GM18519 (cell line): ENCODE measurements around the gene VWA8.
"Not testable (repeated sequence)": the region's sequence is repeated elsewhere in the genome, so short reads cannot be mapped to it uniquely, and the experiment has no call there.

Source experiments
- ATAC-seq: cut with Tn5 transposase; IDR thresholded peaks from one replicate; pipeline ENCODE4 v1.9.1; 2021; ENCODE audit warnings: mild to moderate bottlenecking, moderate library complexity; ENCODE audit not compliant: unreplicated experiment, low FRiP score

The VWA8 gene

GRCh38 chr13:41812237-41812636 lies 148.7 kb downstream of the VWA8 start:
- no peak for ATAC-seq

DNA sequence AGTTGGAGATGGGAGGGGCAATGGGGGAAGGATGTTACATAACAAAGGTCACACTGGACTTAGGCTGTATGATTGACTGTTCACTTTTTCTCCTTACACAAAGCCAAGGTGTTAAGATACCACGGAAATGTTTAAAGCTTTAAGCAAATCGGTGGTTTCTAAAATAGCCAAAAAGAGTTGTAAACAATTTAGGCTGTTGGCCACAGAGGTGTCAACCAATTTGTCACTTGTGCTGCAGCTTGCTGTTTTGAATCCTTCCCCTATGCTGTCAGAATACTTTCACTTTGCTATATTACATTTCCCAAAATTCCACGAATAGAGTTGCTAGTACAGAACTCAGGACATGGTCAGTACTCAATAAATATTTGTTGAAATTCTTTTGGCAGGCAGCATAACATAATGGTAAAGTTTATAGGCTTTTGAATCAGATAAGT lies 149.3 kb downstream of the VWA8 start:
- ATAC-seq: no peak

- ATAC-seq: no peak
Observed at GRCh38 chr13:41809962-41810361, 150.9 kb downstream of the VWA8 start.

GRCh38 chr13:41803445-41803735 lies 157.5 kb downstream of the VWA8 start:
- not testable (repeated sequence) for ATAC-seq

DNA sequence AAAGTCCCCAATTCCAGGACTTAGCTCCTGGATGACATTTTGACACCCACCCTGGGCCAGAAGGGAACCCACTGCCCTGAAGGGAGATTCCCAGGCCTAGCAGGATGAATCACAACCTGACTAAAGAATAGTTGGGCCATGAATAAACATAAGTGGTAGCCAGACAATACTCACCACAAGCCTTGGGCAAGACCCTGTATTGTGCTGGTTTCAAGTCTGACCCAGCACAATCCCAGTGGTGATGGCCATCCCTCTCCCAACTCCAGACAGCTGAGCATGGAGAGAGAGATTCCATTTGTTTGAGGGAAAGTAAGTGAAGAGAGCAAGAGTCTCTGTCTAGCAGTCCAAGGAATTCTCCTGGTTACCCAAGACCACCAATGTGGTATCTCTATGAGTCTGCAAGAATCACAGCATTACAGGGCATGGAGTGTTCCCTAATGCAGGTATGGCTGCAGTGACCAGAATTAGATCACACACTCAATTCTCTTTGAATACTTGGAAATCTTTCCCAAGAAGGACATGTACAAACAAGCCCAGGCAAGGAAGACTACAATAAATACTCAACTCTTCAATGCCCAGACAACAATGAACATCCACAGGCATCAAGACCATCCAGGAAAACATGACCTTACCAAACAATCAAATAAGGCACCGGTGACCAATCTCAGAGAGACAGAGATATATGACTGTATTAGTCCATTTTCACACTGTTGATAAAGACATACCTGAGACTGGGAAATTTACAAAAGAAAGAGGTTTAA lies 158.0 kb downstream of the VWA8 start:
- ATAC-seq: no peak

DNA sequence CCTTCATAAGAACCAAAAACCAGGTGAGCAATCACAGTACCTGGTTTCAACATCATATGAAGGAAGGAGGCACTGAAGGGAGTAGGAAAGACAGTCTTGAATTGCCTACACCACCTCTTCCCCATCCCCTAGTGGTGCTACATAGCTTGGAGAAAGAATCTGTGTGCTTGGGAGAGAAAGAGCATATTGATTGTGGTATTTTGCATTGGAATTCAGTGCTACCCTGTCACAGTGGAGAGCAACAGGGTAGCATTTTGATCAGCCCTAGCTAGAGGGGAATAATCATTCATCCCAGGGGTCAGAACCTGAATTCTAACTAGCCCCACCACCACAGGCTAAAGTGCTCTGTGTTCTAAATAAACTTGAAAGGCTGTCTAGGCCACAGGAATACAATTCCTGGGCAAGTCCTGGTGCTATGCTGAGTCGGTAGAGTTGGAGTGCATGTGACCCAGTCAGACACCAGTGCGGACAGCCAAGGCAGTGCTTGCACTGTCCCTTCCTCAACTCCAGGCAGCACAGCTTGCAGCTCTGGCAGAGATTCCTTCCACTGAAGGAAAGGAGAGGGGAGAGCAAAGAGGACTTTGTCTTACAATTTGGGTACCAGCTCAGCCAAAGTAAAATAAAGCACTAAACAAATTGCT lies 158.7 kb downstream of the VWA8 start:
- no peak for ATAC-seq

DNA sequence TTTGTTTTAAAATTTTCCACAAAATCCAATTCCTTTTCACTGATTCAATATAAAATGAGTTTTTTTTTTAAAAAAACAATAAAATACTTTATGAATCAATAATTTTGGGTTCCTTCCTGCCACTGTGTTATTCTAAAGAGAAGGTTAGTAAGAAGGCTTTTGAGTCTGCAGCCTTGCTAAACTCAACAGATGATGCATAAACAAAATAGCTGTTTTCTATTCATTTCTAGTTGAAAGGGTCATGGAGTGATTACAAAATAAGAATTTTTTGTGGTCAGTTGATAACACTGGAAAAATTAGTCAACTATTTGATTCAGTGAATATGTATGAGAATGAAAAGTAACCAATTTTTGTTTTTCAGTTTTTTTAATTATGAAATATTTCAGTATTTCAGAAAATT lies 169.9 kb downstream of the VWA8 start:
- no peak for ATAC-seq

DNA sequence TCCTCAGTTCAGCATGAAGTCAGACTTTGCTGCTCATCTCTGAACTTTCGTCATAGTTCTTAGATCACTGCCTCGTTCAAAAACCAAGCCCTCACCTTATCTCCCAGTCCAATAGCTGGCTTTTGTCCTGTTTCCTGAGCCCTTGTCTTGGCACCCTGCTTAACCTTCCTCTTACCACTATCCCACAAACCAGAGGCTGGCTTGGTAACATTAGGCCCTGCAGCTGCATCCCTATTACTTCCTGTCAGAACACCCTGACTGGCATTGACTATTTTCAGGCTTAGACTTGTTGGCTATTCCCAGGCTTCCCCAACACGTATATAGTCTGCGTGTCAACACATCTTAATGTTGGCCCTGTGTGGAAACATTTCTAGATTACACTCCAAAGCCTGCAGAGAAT lies 172.4 kb downstream of the VWA8 start:
- ATAC-seq: no peak

- ATAC-seq: no peak
Observed at GRCh38 chr13:41785402-41786172, 175.3 kb downstream of the VWA8 start.

DNA sequence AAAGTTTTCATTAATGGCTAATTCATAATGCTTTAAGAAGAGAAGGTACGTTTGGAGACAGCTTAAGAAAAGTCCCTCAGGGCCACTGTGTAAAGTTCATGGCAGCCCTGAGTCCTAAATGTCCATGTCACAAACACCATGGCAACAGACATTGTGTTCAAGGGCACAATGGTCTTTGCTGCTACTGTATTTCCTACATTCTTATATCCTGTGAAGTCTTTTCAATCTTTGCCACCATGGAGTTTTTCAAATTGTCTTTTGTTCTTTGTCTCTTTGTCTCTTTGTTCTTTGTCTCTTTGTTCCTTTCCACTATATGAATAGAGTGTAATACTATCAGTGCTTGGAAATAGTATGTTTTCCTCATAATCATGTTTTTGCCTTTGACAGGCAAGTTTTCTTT lies 178.8 kb downstream of the VWA8 start:
- no peak for ATAC-seq

DNA sequence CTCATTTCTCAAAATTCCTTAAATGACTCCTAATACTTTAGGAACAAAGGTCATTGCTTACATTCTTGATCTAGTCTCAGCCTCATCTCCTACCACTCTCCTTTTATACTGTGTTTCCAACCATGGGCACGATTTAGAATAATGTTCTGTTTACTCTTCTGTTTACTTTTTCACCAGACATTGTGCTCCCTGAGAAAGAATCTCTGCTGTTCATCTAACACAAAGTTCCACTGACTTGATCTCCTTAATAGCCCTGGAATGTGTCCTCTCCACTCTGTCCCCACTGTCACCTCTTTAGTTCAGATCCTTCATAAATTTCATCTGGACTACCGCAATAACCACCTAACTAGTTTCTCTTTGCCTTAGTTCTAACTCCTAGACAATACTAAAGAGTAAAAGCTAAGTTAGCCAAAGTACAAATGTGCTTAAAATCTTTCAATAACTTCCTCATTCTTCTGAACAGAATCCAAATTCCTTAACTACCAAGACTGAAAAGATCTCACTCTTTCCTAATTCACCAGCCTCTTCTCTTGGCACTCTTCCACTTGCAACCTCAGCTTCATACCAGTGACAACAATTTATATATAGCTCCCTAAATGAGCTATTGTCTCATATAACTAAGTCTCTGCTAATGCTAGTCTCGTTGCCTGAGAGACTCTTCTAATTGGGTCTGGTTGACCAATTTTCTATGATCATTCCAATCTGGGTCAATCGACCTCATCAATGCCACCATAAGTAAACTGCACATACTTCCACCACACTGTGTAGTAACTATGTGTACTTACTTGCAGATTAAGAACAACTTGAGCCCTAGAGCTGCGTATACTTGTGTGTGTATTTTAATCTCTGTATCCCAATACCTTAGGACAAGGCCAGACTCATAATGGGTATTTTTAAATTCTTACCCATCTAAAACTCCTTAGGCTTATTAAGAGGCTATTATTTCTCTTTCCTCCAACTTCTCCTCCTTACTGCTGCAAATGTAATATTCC lies 179.9 kb downstream of the VWA8 start:
- no peak for ATAC-seq

DNA sequence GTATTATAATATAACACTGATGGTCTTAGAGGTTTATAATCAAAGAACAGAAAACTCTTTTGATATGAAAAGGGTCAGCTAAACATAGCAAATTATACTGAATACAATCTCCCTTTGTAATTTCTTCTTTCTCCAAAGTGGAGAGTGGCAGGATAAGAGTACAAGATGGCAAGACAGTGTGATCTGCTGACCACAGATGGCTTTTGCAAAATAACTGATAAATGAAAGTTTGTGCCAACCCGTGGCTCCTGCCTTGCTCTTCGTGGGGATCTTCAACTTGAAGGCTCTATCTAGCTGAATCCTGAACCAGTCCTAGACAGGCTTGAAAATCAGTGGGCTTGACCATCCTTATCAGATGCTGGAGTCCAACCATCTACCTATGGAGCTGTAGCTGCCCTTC lies 185.7 kb downstream of the VWA8 start:
- ATAC-seq: no peak

DNA sequence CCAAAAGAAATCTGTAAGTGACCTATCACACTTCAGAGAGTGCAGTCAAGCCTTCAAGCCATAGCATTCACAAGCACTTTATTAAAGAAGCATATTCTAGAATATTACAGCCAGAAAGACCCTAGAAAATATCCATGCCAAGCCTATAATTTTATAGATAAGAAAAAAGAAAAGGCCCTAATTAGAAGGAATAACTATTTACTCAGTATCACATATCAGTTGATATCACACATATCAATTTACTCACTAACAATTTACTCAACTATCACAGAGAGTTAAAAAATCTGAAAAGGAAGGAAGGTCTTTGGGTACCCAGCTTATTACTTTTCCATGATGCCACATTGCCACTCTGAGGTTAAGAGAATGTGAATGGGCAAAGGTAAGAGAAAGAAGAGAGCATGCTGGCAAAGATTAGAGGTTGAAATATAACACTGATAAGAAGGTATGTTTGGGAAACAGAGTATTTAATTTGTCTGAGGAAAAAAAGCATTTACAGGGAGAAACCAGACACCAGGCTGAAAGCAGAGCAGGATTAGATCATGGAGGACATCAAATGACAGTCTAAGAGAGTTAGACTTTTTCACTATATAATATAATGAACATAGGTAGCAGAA lies 186.2 kb downstream of the VWA8 start:
- no peak for ATAC-seq

DNA sequence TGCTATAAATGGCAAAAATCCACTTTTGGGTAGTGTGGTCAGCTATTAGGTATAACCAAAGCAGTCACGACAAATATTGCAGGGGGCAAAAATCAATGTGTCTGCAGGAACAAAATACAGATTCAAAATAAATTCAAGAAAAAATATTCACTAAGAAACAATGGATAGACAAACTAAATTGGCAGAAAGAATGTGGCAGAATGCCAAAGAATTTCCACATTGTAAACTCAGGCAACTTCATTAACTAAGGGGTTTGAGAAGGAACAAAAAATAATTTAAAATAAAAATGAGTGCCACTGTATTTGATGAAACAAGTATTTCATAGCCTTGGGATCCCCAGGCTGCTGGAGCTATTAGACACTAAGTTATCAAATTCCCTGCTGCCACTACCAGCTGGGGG lies 193.1 kb downstream of the VWA8 start:
- ATAC-seq: no peak

DNA sequence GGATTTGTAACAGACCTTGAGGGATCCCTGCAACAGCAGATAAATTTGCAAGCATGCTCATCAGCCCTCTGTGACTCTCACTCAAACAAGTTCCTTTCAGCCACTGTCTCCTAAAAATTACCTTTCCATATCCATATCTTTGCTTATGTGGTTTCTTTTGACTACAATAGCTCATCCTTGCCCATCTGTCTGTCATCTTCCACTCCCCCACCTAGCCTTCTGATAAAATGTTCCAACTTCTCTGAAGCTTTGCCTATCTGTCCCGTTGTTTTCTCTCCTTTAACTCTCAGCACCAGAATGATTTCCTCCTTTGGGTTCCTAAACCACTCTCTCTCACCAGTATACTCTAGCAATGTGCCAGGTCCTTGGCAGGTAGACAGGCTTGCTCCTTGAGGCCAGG lies 194.5 kb downstream of the VWA8 start:
- ATAC-seq: no peak

- ATAC-seq: no peak
Observed at GRCh38 chr13:41765813-41766212, 195.1 kb downstream of the VWA8 start.

DNA sequence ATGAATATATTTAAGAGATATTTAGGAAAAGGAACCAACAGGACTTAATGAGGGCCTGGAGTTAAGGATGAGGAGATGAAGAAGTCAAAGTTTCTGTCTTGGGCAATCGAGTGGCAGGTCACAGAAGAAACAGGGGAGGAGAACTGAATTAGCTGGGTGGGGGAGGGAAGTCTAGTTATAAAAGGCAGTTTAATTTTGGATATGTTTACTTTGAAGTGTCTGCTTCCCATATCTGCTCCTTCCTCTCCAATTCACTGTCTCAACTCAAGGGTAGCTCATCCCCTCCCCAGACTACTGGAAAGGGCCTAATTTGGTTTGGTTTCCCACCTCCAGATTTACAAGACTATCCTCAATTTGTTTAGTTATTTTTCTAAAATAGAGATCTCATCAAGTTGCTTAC lies 195.9 kb downstream of the VWA8 start:
- ATAC-seq: no peak

GRCh38 chr13:41764558-41764957 lies 196.4 kb downstream of the VWA8 start:
- no peak for ATAC-seq

GRCh38 chr13:41763782-41764181 lies 197.1 kb downstream of the VWA8 start:
- ATAC-seq: no peak

DNA sequence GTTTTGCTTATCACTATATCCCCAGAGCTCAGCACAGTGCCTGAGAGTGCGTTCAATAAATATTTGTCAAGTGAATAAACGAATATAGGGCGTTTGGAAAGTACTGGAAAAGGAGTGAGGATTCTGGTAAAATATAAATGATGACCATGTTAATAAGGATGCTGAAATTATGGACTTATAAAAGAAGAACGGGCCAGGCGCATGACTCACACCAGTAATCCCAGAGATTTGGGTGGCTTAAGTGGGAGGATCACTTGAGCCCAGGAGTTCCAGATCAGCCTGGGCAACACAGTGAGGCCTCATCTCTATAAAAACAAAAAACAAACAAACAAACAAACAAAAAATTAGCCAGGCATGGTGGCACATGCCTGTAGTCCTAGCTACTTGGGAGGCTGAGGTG lies 198.1 kb downstream of the VWA8 start:
- ATAC-seq: no peak
